HG03196 (cell line): Measurements from ENCODE around the gene PAGR1.
A peak's percentile ranks its signal among the peaks of the same experiment; 100 is the strongest.
"Not testable (repeated sequence)": the region's sequence is repeated elsewhere in the genome, so short reads cannot be mapped to it uniquely, and the experiment has no call there.

Experiments
- ATAC-seq: cut with Tn5 transposase; IDR thresholded peaks from one replicate; pipeline ENCODE4 v1.9.1; 2021; ENCODE audit not compliant: unreplicated experiment

Gene PAGR1

DNA sequence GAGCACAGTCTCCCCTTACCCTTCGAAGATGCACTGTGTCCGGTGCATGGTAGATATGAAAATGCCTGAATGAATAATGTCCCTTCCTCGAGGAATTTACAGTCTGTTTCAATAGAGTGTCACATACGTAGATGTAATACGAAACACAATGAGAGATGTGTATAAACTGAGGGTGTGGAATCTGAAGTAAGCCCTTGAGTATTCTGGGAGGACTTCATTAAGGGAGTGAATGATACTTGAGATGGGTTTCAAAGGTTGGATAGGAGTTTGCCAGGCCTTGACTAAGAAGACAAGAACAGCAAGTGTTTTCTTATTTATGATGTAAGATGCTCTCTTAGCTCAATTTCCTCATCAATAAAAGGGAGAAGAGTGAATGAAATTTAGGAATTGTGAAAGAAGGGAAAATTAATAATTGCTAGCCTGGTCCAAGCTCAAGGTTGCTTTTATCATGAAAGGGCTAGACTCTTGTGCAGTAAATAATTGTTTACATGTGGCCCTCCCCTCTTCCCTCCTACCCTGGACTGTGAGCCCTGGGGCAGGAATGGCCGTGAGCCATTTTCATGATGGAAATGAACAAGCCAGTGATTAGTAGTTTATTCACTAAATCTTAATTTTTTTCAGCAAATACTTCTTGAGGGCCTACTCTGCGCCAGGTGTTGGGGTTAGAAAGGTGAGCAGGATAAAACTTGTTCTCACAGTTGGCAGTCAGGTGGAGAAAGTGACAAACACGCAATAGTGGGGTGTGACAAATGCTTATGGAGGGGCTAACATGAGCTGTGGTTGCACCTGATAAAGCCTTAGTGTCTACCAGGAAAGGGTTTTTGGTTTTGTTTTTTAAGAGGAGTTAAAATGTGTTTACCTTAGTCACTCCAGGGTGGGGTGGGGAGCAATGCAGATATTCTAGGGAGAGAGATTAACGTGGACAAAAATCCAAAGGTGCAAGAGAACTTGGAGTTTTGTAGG lies 23.8 kb upstream of the PAGR1 start:
- ATAC-seq, result no peak

DNA sequence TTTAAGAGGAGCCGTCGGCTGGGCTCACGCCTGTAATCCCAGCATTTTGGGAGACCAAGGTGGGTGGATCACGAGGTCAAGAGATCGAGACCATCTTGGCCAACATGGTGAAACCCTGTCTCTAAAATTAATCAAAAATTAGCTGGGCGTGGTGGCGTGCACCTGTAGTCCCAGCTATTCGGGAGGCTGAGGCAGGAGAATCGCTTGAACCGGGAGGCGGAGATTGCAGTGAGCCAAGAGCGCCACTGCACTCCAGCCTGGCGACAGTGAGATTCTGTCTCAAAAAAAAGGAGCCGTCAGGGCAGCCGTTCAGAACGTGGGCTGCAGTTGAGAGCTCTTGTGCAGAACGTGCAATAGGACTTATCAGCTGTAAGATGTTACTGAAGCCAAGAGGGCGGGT lies 22.8 kb upstream of the PAGR1 start:
- ATAC-seq, result not testable (repeated sequence)

DNA sequence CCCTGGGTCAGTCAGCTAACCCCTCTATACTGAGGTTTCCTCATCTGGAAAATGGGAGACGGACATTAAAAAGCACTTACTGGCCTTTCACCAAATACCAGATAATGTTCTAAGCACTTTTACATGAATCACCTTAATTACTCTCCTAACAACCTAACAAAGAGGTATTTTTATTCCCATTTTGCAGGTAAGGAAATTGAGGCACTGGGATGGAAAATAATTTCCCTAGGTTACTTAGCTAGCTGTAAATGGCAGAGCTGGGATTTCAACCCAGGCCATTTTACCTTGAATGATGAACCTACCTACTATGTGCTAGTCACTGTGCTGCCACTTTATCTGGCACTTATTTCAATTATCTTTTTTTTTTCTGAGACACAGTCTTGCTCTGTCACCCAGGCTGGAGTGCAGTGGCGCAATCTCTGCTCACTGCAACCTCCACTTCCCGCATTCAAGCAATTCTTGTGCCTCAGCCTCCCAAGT lies 21.7 kb upstream of the PAGR1 start:
- ATAC-seq, result no peak

GRCh38 chr16:29802416-29802935 lies 13.5 kb upstream of the PAGR1 start:
- ATAC-seq, result no peak

DNA sequence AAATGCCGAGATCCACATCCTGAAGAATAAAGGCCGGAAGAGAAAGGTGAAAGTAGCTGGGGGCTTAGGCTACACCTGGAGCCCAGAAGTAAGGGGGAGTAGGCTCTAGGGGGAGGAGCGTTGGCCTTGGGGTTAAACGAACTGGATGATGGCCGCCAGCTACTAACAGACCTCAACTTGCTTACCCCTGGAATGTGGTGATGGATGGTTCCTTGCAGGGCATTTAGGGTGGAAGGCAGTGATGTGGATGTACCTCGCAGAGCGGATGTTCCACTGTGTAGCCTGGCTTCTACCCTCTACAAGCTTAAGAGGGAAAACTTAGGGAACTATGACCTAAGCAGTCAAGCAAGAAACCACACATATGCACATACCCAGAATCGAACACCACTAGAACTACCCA lies 11.9 kb upstream of the PAGR1 start:
- ATAC-seq, result no peak

- ATAC-seq, result peak; percentile 0
Measured at GRCh38 chr16:29804455-29805231, 11.3 kb upstream of the PAGR1 start.

GRCh38 chr16:29805232-29806098 lies 10.5 kb upstream of the PAGR1 start:
- peak; percentile 51 for ATAC-seq

GRCh38 chr16:29806099-29806579 lies 9.8 kb upstream of the PAGR1 start, which contains the start of gene MAZ:
Gene MAZ, plus strand, starts transcription at chr16:29806529. Its CDS starts 173 bp downstream, at chr16:29806702.
- peak; percentile 0 for ATAC-seq

GRCh38 chr16:29806641-29807425 lies 9.1 kb upstream of the PAGR1 start:
- ATAC-seq, result no peak

- ATAC-seq, result peak; percentile 15
Measured at GRCh38 chr16:29807426-29808218, 8.3 kb upstream of the PAGR1 start.

DNA sequence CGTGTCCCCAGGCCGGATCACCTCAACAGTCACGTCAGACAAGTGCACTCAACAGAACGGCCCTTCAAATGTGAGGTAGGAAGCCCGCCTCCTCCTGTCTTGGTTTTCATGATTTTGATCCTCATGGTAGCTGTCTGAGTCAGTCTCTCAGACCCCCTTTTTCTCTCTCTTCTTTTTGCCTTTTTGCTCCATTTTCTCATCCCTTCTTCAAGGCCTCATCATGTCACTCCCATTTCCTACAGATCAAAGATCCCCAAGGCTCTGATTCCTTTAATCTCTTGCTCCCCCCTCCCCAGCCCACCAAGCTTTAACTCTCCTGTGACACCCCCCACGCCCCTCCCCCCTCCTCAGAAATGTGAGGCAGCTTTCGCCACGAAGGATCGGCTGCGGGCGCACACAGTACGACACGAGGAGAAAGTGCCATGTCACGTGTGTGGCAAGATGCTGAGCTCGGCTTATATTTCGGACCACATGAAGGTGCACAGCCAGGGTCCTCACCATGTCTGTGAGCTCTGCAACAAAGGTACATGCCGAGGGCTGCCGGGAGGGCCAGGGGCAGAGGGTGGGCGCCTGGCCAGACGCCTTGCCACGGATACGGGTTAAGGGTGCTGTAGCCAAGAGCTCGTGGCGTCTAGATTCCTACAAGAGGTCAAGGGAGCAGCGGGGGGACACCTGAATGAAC lies 7.6 kb upstream of the PAGR1 start:
- ATAC-seq, result no peak

DNA sequence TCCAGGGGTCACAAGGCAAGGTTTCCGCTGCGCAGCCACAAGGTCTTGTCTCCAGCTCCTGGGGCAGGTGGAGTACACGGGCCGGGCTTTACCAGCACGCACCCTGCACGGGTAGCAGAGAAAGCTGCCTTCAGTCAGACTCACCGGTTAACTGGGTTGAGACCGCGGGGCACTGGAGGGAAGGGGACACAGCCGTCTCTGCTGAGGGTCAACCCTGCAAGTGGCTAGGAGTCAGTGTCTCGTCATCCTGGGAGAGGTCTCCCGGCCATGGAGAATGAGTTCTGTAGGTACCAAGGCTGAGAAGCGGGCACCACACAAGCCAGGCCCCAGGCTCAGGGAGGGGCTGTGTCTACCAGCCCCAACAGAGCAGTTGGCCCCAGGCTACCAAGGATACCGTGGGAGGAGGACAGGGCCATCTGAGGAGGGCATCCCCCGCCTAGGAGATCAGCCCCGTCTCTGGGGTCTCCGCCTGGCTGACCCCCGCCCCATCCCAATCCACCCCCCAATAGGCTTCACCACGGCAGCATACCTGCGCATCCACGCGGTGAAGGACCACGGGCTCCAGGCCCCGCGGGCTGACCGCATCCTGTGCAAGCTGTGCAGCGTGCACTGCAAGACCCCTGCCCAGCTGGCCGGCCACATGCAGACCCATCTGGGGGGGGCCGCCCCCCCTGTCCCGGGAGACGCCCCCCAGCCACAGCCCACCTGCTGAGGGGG lies 6.8 kb upstream of the PAGR1 start:
- ATAC-seq, result no peak

DNA sequence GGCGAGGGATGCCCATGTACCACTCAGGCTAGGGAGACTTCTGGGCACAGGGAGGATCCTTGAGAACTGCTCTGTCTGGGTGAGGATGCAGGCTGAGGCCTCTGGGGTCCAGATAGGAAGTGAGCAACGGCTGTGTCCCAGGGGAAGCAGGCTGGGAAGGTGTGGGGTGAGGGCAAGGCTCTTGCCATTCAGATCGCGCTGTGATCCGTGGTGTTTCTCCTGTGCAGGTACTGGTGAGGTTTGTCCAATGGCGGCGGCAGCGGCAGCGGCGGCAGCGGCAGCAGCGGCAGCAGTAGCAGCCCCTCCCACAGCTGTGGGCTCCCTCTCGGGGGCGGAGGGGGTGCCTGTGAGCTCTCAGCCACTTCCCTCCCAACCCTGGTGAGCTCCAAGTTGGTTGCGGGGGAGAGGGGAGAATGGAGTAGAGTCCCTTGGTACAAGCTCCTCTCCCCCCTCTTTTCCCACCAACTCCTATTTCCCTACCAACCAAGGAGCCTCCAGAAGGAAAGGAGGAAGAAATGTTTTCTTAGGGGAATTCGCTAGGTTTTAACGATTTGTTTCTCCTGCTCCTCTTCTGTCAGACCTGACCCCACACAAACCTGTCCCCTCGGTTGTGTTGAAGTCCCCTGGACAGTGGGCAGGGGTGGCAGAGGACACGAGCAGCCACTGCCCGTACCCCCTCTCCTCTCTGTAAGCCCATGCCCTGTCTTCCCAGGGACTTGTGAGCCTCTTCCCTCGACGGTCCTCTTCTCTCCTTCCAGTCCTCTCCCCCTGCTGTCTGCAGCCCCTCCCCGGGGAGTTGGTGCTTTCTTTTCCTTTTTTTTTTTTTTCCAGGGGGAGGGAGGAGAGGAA lies 5.9 kb upstream of the PAGR1 start:
- ATAC-seq, result no peak

GRCh38 chr16:29810699-29811169 lies 5.2 kb upstream of the PAGR1 start:
- no peak for ATAC-seq

DNA sequence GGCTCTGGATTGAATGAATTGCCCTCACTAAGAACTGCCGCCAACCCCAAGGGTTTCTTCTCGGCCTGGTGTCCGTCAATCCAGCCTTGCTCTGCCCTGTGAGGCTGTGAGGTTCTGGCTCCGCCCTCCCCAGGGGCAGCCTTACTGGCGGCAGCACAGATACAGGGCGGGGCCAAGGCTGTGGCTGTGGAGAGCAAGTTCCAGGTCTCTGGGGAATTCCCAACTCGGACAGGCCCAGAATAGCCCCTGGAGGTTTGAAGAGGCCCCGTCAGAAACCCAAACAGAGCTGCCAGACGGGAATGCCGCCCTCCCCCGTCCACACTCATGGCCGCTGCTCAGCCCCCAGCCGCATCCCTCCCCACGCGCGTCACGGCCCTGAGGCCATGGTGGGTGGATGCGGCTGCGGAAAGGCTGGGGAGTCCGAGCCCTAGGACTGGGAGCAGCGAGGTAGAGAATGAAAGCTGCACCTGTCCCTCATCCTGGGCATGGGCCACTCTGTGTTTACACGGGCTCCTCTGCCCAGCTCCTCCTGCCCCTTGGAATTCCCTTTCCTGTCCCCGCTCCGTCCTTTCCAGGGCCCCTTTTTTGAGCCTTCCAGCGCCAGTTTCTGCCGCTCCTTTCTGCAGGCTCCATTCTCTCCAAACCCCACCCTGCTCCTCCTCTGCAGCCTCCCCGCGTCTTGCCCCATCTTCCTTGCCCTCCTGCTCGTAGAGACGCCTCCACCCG lies 4.6 kb upstream of the PAGR1 start:
- no peak for ATAC-seq
